ENCODE results near the gene AVPR1B. TPM values are rescaled to one million over a fixed set of nuclear protein-coding genes. Genes with fewer than 3 reads are reported as not detected.

Gene AVPR1B
- total and polyA plus RNA-seq, 9 donors: not detected

DNA sequence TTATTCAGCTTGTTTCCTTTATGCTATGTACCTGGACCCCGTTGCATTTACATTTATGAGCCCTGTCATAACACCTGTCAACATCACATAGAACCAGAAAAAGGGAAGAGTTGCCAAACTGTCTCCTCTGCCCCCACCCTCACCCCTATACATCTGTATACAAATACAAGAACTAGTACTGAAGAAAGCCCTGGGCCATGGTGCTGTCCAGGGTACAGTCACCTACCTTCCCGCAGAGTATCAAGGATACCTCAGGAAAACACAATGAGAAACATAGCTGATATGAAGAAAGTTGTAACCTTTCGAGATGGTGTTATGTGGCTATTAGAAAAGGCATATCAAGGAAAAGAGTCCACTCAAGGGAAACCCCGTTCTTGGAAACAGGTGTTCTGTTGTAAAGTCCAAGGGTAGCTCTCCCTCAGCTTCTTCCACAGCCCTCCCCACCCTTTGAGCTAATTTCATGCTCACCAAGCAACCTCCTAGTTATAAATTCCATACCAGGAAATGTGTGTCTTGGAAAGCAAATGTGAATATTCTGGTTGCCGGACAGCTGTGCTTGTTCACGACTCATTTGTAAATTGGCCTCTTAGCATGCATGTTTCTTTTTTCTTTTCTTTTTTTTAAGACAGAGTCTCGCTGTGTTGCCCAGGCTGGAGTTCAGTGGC lies 16.7 kb upstream of the AVPR1B start:
- Histone ChIP-seq H3K9me3 (no peaks in the 10 kb centered on the region), H3K4me3 (no peak overlapping the region), H3K36me3 (no peaks in the 10 kb centered on the region), H3K27ac (no peak overlapping the region), H3K4me1 (ENCODE audit: insufficient read depth) (no peaks in the 10 kb centered on the region), H3K27me3 (no peaks in the 10 kb centered on the region)
- WGBS, 3 donors: 66 to 87% (median 83%) methylated on average over 7 of the region's 7 CpGs
- intact Hi-C loops (cut with DNase I): no loop called here
- TF ChIP-seq, protein P1, sequence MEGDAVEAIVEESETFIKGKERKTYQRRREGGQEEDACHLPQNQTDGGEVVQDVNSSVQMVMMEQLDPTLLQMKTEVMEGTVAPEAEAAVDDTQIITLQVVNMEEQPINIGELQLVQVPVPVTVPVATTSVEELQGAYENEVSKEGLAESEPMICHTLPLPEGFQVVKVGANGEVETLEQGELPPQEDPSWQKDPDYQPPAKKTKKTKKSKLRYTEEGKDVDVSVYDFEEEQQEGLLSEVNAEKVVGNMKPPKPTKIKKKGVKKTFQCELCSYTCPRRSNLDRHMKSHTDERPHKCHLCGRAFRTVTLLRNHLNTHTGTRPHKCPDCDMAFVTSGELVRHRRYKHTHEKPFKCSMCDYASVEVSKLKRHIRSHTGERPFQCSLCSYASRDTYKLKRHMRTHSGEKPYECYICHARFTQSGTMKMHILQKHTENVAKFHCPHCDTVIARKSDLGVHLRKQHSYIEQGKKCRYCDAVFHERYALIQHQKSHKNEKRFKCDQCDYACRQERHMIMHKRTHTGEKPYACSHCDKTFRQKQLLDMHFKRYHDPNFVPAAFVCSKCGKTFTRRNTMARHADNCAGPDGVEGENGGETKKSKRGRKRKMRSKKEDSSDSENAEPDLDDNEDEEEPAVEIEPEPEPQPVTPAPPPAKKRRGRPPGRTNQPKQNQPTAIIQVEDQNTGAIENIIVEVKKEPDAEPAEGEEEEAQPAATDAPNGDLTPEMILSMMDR (IDR thresholded peaks at IDR 0.05): no peak
- TF ChIP-seq EP300 (IDR thresholded peaks at IDR 0.05) (no peak), POLR2A (IDR thresholded peaks at IDR 0.05) (no peak)
- no peak for DNase-seq

DNA sequence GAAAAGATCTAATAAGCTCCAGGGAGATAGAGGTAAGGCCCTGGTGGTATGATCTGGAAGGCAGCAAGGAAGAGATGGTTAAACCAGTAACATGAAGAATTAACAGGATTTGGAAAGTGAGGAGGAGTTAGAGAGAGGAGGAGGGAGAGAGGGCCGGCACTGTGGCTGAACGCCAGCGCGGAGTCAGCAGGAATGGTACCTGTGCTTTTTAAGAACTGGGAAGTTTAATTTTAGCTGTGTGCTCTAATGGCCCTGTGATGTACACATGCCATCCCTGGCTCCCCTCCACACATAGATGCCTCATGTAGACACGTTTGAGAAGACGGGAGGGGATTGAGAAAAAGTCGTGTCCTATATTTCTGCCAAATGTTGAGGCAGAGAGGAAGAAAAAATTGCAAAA lies 13.8 kb upstream of the AVPR1B start:
- Histone ChIP-seq H3K4me3 (no peak overlapping the region), H3K27me3 (no peaks in the 10 kb centered on the region), H3K4me1 (ENCODE audit: insufficient read depth) (no peaks in the 10 kb centered on the region), H3K36me3 (no peaks in the 10 kb centered on the region), H3K9me3 (no peaks in the 10 kb centered on the region), H3K27ac (no peak overlapping the region)
- DNase-seq: no peak
- intact Hi-C loops (cut with DNase I): no loop called here
- WGBS, 3 donors: 33 to 39% (median 33%) methylated on average over 7 of the region's 7 CpGs
- TF ChIP-seq EP300 (IDR thresholded peaks at IDR 0.05) (no peak), POLR2A (IDR thresholded peaks at IDR 0.05) (no peak)
- TF ChIP-seq, protein P1 (IDR thresholded peaks at IDR 0.05): no peak

DNA sequence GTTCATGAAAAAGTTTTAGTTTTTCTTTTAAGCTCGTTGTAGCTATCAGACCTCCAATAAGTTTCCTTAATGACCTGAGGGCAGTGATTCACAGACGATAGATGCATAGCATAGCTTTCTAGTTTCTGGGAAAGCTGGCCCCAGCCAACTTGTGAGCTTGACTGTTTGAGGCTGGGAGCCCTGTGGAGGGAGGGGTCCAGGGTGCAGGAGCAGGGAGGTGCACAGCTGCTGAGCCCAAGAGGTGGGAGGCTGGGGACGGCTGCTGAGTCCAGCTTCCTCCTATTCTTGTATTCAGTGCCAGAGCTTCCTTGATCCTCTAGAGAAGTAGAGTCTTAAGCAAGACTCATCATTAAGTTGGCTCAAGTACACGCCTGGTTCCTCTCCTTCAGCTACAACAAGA lies 11.0 kb upstream of the AVPR1B start:
- H3K4me1 ChIP-seq (ENCODE audit: insufficient read depth): no peaks in the 10 kb centered on the region
- no peak overlapping the region for H3K4me3 ChIP-seq
- TF ChIP-seq, protein P1 (IDR thresholded peaks at IDR 0.05): no peak
- TF ChIP-seq POLR2A (IDR thresholded peaks at IDR 0.05): no peak
- TF ChIP-seq EP300 (IDR thresholded peaks at IDR 0.05): no peak
- no peak overlapping the region for H3K27ac ChIP-seq
- no peaks in the 10 kb centered on the region for H3K36me3 ChIP-seq
- WGBS, 3 donors: 25 to 33% (median 32%) methylated on average over 4 of the region's 4 CpGs
- no peak for DNase-seq
- H3K9me3 ChIP-seq: no peaks in the 10 kb centered on the region
- H3K27me3 ChIP-seq: no peaks in the 10 kb centered on the region
- intact Hi-C loops (cut with DNase I): no loop called here

DNA sequence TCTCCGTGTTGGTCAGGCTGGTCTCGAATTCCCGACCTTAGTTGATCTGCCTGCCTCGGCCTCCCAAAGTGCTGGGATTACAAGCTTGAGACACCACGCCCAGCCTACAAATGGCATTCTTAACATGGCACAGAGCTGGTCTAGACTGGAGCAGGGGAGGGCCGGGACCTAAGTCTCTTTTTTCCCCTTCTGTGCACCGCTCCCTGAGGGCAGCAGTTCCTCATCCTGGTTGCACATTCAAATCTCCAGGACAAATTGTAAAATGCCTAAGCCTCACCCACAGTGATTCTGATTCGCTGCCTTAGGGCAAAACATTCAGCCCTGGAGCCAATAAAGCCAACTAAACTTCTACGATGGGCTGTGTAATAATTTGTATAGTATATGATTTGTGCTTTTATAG lies 10.1 kb upstream of the AVPR1B start:
- Histone ChIP-seq H3K27me3 (no peaks in the 10 kb centered on the region), H3K4me1 (ENCODE audit: insufficient read depth) (no peaks in the 10 kb centered on the region), H3K9me3 (no peaks in the 10 kb centered on the region), H3K27ac (no peak overlapping the region), H3K36me3 (no peaks in the 10 kb centered on the region), H3K4me3 (no peak overlapping the region)
- TF ChIP-seq POLR2A (IDR thresholded peaks at IDR 0.05) (no peak), EP300 (IDR thresholded peaks at IDR 0.05) (no peak)
- TF ChIP-seq, protein P1 (IDR thresholded peaks at IDR 0.05): no peak
- intact Hi-C loops (cut with DNase I): no loop called here
- WGBS, 3 donors: 92 to 97% (median 94%) methylated on average over 9 of the region's 9 CpGs
- DNase-seq: no peak

Data from ovary (tissue), 9 donors.